BLaER1 treated with 17β-estradiol and CSF1 and Interleukin-3, amounts not matched to agents 10 nM and 100 nM (cell line): ENCODE measurements around the gene ODC1.
"Not testable (repeated sequence)": the region's sequence is repeated elsewhere in the genome, so short reads cannot be mapped to it uniquely, and the experiment has no call there.

Source experiments
- H3K27ac ChIP-seq, 11 experiments: shearing (Covaris generic); formaldehyde crosslinking; 2 replicates each; pipeline ENCODE4 v1.8.1; 2022
- H3K27me3 ChIP-seq, 11 experiments: shearing (Covaris generic); formaldehyde crosslinking; 2 replicates each; pipeline ENCODE4 v1.8.1; 2022
- H3K36me3 ChIP-seq, 11 experiments: shearing (Covaris generic); formaldehyde crosslinking; 2 replicates each; pipeline ENCODE4 v1.8.1; 2022
- H3K4me1 ChIP-seq, 10 experiments: shearing (Covaris generic); formaldehyde crosslinking; 2 replicates each; pipeline ENCODE4 v1.8.1; 2022
- H3K4me2 ChIP-seq, 11 experiments: shearing (Covaris generic); formaldehyde crosslinking; 2 replicates each; pipeline ENCODE4 v1.8.1; 2022
- H3K4me3 ChIP-seq, 10 experiments: shearing (Covaris generic); formaldehyde crosslinking; 2 replicates each; pipeline ENCODE4 v1.8.1; 2022
- H3K9ac ChIP-seq, 11 experiments: shearing (Covaris generic); formaldehyde crosslinking; 2 replicates each; pipeline ENCODE4 v1.8.1; 2022
- H3K9me3 ChIP-seq, 11 experiments: shearing (Covaris generic); formaldehyde crosslinking; replicated peaks in 1 of 11; 2 replicates each; pipeline ENCODE4 v1.8.1; 2022
- H4K20me1 ChIP-seq, 11 experiments: shearing (Covaris generic); formaldehyde crosslinking; 2 replicates each; pipeline ENCODE4 v1.8.1; 2022
- Cebpa-rat ChIP-seq, 11 experiments: shearing (Covaris generic); IDR thresholded peaks; 2 replicates each; pipeline ENCODE4 v1.8.1; 2022

ODC1 gene

DNA sequence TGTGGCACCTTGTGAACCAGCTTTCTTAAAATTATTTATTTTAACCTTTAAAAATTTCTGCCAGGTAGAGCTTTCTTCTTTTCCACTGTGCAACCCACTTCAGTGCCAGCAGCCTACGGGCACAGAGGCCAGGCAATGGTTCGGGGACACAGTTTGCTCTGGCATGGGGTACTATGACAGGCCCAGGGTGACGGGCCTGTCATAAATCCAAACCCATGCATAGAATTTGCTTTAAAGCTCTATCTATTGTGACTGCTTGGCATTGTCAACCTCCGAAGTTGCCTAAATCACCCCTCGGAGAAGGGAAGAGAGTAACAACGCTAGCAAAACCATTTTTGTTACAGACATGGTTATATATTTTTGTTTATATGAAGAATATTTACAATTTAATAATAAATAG, 1.5 kb downstream of the ODC1 start:
- peaks cover 30 to 44% (median 36%) of the 10 kb centered on the region in 11 experiments for H3K36me3 ChIP-seq

DNA sequence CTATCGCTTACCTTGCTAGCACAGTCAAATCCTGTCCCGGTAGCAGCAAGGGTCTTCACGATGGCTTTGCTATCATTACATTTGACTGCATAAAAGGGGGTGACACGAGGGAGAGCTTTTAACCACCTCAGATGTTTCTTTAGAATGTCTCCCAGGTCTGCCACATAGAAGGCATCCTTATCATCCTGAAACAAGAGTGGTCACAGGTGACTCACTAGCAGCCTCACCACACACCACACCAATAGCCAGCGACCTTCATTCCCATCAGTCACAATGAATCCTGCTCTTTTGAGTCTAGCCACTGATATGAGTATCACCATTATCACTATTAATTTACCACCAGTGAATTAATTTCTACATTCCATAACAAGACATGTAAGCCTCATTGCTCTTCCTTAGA, 3.7 kb downstream of the ODC1 start:
- peaks cover 7 to 86% (median 77%) of the 10 kb centered on the region in 11 experiments; a peak in 20 of 22 replicates for H4K20me1 ChIP-seq
- no peak overlapping the region for H3K27ac ChIP-seq
- H3K4me2 ChIP-seq: peak overlapping the region; percentile 87 to 97 (median 94); a peak in 19 of 22 replicates
- no peaks in the 10 kb centered on the region for H3K27me3 ChIP-seq
- H3K4me1 ChIP-seq: peaks cover 29 to 60% (median 39%) of the 10 kb centered on the region in 10 experiments
- H3K9me3 ChIP-seq: no peaks in the 10 kb centered on the region
- H3K4me3 ChIP-seq: peak overlapping the region in 1 of 10 experiments; percentile 85; a peak in 1 of 20 replicates
- H3K36me3 ChIP-seq: peaks cover 52 to 65% (median 58%) of the 10 kb centered on the region in 11 experiments
- TF ChIP-seq Cebpa-rat (IDR thresholded peaks at IDR 0.05): no peak
- H3K9ac ChIP-seq: 0 out of 22 replicates have a peak overlapping the region, but pooled peaks of 1 of the 11 experiments have one; percentile 96

More for the DNA sequence above, 1.5 kb downstream of the ODC1 start:
- Histone ChIP-seq H3K4me1 (peaks cover 38 to 67% (median 45%) of the 10 kb centered on the region in 10 experiments), H3K27ac (peak overlapping the region in 10 of 11 experiments; percentile 96 to 99 (median 98); a peak in 19 of 22 replicates), H3K4me3 (peak overlapping the region; percentile 70 to 88 (median 80); a peak in 19 of 20 replicates), H3K9ac (peak overlapping the region; percentile 93 to 99 (median 97); a peak in 21 of 22 replicates), H4K20me1 (peaks cover 7 to 65% (median 58%) of the 10 kb centered on the region in 11 experiments; a peak in 20 of 22 replicates), H3K27me3 (no peaks in the 10 kb centered on the region), H3K9me3 (peaks cover 0 to 14% (median 7%) of the 10 kb centered on the region in 11 experiments; a peak in 10 of 22 replicates), H3K4me2 (peak overlapping the region; percentile 87 to 97 (median 94))
- no peak for TF ChIP-seq Cebpa-rat (IDR thresholded peaks at IDR 0.05)

DNA sequence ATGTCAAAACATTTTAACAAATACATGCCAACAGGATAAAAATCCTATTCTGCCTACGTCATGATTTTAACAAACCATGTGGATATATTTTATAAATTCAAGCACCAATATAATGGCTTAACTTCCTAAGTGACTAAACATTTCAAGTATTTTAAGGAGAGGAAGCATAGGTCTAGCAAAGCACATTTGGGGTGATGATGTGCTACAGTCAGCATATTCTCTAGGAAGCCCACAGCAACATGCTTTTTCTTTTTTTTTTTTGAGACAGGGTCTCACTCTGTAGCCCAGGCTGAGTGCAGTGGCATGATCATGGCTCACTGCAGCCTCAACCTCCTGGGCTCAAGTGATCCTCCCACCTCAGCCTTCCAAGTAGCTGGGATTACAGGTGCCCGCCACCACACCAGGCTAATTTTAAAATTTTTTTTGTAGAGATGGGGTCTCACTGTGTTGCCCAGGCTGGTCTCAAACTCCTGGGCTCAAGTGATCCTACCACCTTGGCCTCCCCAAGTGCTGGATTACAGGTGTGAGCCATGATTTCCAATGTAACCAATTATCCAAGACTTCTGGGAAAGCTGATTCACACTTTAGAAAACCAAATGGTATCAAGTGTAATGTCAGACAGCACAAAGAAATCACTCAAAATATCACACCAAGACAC, 5.5 kb downstream of the ODC1 start:
- not testable (repeated sequence) for H3K4me3 ChIP-seq, H3K9ac ChIP-seq, H3K9me3 ChIP-seq, H3K27ac ChIP-seq, H3K27me3 ChIP-seq
- Histone ChIP-seq H4K20me1 (peaks cover 7 to 99% (median 84%) of the 10 kb centered on the region in 11 experiments; a peak in 20 of 22 replicates), H3K4me1 (peaks cover 21 to 49% (median 30%) of the 10 kb centered on the region in 10 experiments), H3K4me2 (peak overlapping the region in 2 of 11 experiments; percentile 26 to 31; a peak in 2 of 22 replicates), H3K36me3 (peaks cover 57 to 79% (median 69%) of the 10 kb centered on the region in 11 experiments)

DNA sequence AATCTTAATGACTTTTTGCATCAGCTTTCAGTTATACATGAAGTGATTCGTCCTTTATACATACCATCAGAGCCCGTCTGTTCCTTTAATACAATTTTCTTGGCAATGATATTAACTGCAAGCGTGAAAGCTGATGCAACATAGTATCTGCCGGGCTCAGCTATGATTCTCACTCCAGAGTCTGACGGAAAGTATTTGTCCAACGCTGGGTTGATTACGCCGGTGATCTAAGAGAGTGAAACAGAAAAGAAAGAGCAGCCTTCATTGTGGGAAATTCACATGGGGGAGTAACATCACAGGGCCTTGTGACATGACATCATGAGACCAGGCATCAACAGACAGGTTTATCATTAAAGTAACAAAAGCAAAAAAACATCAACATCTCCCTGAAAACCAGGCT, 6.2 kb downstream of the ODC1 start:
- Histone ChIP-seq H3K36me3 (peaks cover 57 to 79% (median 69%) of the 10 kb centered on the region in 11 experiments), H3K27ac (no peak overlapping the region), H3K9ac (no peak overlapping the region), H3K4me2 (peak overlapping the region in 1 of 11 experiments; percentile 26; a peak in 1 of 22 replicates), H4K20me1 (peaks cover 7 to 99% (median 78%) of the 10 kb centered on the region in 11 experiments; a peak in 20 of 22 replicates), H3K4me3 (no peak overlapping the region), H3K9me3 (no peaks in the 10 kb centered on the region), H3K27me3 (no peaks in the 10 kb centered on the region), H3K4me1 (peaks cover 21 to 43% (median 28%) of the 10 kb centered on the region in 10 experiments)
- no peak for TF ChIP-seq Cebpa-rat (IDR thresholded peaks at IDR 0.05)

DNA sequence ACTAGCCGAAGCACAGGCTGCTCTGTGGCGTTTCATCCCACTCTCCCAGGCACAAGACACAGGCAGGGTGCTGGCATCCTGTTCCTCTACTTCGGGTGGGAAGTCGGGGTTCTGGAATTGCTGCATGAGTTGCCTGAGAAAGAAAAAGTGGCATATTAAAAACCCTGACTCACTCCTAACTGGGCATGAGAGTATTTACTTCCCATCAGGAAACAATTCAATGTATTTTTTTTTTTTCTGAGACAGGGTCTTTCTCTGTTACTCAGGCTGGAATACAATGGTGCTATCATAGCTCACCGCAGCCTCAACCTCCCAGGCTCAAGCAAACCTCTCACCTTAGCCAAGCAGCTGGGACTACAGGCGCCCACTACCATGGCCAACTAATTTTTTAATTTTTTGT, 7.4 kb downstream of the ODC1 start:
- Histone ChIP-seq H3K4me1 (peaks cover 14 to 31% (median 18%) of the 10 kb centered on the region in 10 experiments), H3K36me3 (peaks cover 57 to 79% (median 69%) of the 10 kb centered on the region in 11 experiments), H3K4me2 (no peak overlapping the region), H3K9ac (no peak overlapping the region), H3K4me3 (no peak overlapping the region), H3K9me3 (no peaks in the 10 kb centered on the region), H3K27me3 (no peaks in the 10 kb centered on the region), H3K27ac (no peak overlapping the region), H4K20me1 (peaks cover 7 to 90% (median 66%) of the 10 kb centered on the region in 11 experiments; a peak in 20 of 22 replicates)
- no peak for TF ChIP-seq Cebpa-rat (IDR thresholded peaks at IDR 0.05)

DNA sequence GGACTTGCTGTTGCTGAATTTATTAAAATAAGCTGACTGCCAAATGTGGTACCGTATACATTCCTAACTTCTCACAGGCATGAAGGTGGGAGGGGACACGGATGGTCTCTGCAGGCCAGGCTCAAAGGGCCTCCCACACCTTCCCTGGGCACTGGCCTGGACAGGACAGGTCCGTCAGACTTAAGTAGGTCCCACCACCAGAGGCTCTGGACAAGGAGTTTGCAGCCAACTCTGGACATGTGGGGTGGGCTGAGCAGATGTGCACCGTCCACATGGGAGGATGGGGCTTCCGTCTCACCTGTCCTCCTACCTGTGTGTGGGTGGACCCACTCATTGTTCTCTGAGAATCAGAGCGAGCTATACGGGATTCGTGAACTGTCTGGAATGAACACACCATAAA, 8.2 kb downstream of the ODC1 start:
- Histone ChIP-seq H4K20me1 (peaks cover 2 to 83% (median 59%) of the 10 kb centered on the region in 11 experiments; a peak in 20 of 22 replicates), H3K4me3 (no peak overlapping the region), H3K36me3 (peaks cover 57 to 75% (median 66%) of the 10 kb centered on the region in 11 experiments), H3K27me3 (no peaks in the 10 kb centered on the region), H3K9me3 (no peaks in the 10 kb centered on the region), H3K4me2 (no peak overlapping the region), H3K4me1 (peaks cover 6 to 24% (median 10%) of the 10 kb centered on the region in 10 experiments), H3K27ac (no peak overlapping the region), H3K9ac (no peak overlapping the region)
- no peak for TF ChIP-seq Cebpa-rat (IDR thresholded peaks at IDR 0.05)

DNA sequence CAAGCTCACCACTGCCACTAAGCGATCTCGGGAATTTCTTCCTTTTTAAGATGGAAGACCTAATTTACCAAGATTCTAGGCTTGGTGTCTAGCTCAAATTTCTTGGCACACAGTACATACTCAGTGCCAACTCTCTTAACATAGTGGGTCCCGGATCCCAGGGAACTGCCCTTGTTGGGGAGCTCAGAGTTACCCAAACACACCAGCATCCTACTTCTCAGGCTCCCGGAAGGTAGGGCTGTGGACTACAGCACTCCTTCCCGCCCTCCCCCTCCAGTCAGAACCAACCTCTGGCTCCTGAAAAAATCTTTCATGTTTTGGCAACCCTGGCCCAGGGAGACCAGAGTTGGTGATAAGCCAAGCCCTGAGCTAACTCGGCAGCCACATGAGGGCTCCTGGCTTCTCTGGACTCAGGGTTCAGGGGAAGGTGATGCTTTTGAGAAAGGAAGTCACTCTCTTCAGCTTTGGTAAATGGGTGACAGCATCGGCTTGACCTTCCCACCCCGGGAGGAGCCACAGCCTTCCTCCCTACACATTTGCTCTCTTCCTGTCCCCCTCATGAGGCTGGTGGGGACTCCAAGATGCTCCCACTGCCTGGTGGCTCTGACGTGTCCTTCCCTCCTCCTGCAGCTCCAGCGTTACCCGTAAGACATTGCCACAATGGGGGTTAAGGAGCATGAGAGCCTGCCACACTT, 8.8 kb downstream of the ODC1 start:
- H3K27ac ChIP-seq: no peak overlapping the region
- peaks cover 2 to 17% (median 7%) of the 10 kb centered on the region in 10 experiments; a peak in 17 of 20 replicates for H3K4me1 ChIP-seq
- no peak overlapping the region for H3K4me2 ChIP-seq
- no peak for TF ChIP-seq Cebpa-rat (IDR thresholded peaks at IDR 0.05)
- peaks cover 52 to 69% (median 60%) of the 10 kb centered on the region in 11 experiments for H3K36me3 ChIP-seq
- no peak overlapping the region for H3K9ac ChIP-seq
- no peaks in the 10 kb centered on the region for H3K9me3 ChIP-seq
- peaks cover 0 to 76% (median 52%) of the 10 kb centered on the region in 11 experiments; a peak in 19 of 22 replicates for H4K20me1 ChIP-seq
- no peaks in the 10 kb centered on the region for H3K27me3 ChIP-seq
- H3K4me3 ChIP-seq: no peak overlapping the region

DNA sequence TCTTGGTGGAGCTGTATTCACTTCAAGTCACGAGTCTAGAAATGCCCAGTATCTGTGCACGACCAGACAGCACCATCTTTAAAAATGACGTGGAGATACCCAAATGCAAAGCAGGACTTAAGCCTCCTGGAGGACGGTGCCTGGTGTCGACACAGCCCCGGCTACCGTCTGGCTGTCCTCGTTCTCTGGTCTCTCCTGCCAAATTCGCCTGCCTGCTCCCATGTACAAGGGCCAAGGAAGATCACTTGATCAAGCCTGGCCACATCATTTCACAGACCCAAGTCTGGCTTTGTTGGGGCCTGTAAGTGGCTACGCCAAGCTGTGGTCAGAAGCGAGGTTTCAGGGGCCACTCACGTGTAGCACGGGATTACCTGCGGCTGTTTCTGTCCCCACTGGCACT, 9.4 kb downstream of the ODC1 start:
- Histone ChIP-seq H3K9me3 (no peaks in the 10 kb centered on the region), H3K9ac (no peak overlapping the region), H3K4me1 (peaks cover 0 to 14% (median 7%) of the 10 kb centered on the region in 10 experiments; a peak in 12 of 20 replicates), H3K27me3 (peaks cover 0 to 4% (median under 1%) of the 10 kb centered on the region in 11 experiments; a peak in 7 of 22 replicates), H4K20me1 (peaks cover 0 to 70% (median 46%) of the 10 kb centered on the region in 11 experiments; a peak in 17 of 22 replicates), H3K4me2 (no peak overlapping the region), H3K36me3 (peaks cover 46 to 62% (median 53%) of the 10 kb centered on the region in 11 experiments), H3K27ac (no peak overlapping the region), H3K4me3 (no peak overlapping the region)
- TF ChIP-seq Cebpa-rat (IDR thresholded peaks at IDR 0.05): no peak
